ENCODE data around the gene SLC22A9. TPM values are rescaled to one million over a fixed set of nuclear protein-coding genes. Genes with fewer than 3 reads are reported as not detected.

Gene SLC22A9
- total RNA-seq, 1 donor from 2014 or later = not detected

- intact Hi-C loops (cut with micrococcal nuclease) = no loop called here
These were observed 74.6 kb downstream of the SLC22A9 start for GRCh38 chr11:63444160-63444559.

- intact Hi-C loops (cut with micrococcal nuclease) = no loop called here
These were observed 75.5 kb downstream of the SLC22A9 start for GRCh38 chr11:63445118-63445517.

- intact Hi-C loops (cut with micrococcal nuclease) = no loop called here
These were observed 76.1 kb downstream of the SLC22A9 start for GRCh38 chr11:63445720-63446119.

GRCh38 chr11:63448646-63449045, 79.1 kb downstream of the SLC22A9 start:
- intact Hi-C loops (cut with micrococcal nuclease) = no loop called here

- intact Hi-C loops (cut with micrococcal nuclease) = no loop called here
These were observed 90.0 kb downstream of the SLC22A9 start for GRCh38 chr11:63459586-63459985.

Other genes starting within 250 kb of the SLC22A9 start
- not detected in 2 replicates for gene SLC22A24, start 225.6 kb upstream of the SLC22A9 start, total RNA-seq
- gene SLC22A25, start 126.2 kb upstream of the SLC22A9 start, total RNA-seq = not detected in 2 replicates
- gene PLAAT5, start 121.4 kb downstream of the SLC22A9 start, total RNA-seq = not detected in 2 replicates
- gene LGALS12, start 136.3 kb downstream of the SLC22A9 start, total RNA-seq = 0.14 TPM in 2 replicates
- gene PLAAT4, start 167.0 kb downstream of the SLC22A9 start, total RNA-seq = 105 and 109 TPM in 2 replicates
- gene PLAAT2, start 193.6 kb downstream of the SLC22A9 start, total RNA-seq = not detected in 2 replicates
- gene PLAAT3, start 244.6 kb downstream of the SLC22A9 start, total RNA-seq = 3.0 and 3.3 TPM in 2 replicates

Data from T-helper 2 cell treated with Interferon-gamma antibody and Interleukin-4, amounts not matched to agents 100 ng/mL and 5 ng/mL, for 36 hours (primary cell).